Right ventricle myocardium superior (tissue), 1 donor: ENCODE data around the gene GRK2. TPM values are rescaled to one million over a fixed set of nuclear protein-coding genes. Genes with fewer than 3 reads are reported as not detected.

ENCODE experiments used
- ATAC-seq: fragments of 200-7000 bp; cut with Tn5 transposase; one replicate; pipeline ENCODE4 v1.9.1; 2020; ENCODE audit warnings: mild to moderate bottlenecking; ENCODE audit not compliant: poor library complexity
- DNase-seq: peaks from one replicate; pipeline ENCODE4 v3.0.0-alpha.2; 2020
- intact Hi-C: fragments of 100-400 bp; cut with DNase I; formaldehyde crosslinking; loops from one replicate; pipeline ENCODE4 v1.11.2; 2022
- total RNA-seq: library from RNA; stranded (reverse); fragmentation: NEBNext Ultra II Directional; extraction: Animal tissue kit (Norgen Biotek cat#: 25700); gene quantifications from one replicate; pipeline ENCODE4 v1.2.1, GENCODE V29; 2021
- donor health status: DM: no; HTN: yes; CAD: no; lungs with severe emphysema.

The GRK2 gene
- total RNA-seq, 1 donor from 2014 or later: 53.4 TPM

GRCh38 chr11:67288452-67289225 lies 22.4 kb downstream of the GRK2 start:
- intact Hi-C loops: no loop called here
- peak; percentile 94 for DNase-seq

GRCh38 chr11:67289226-67289650 lies 23.0 kb downstream of the GRK2 start, which contains the start of gene ANKRD13D:
Gene ANKRD13D, plus strand, starts transcription at chr11:67289303. Its CDS starts 158 bp downstream, at chr11:67289461.
- ATAC-seq: no peak
- intact Hi-C loops: no loop called here
- no peak for DNase-seq

More at GRCh38 chr11:67288452-67289225, 22.4 kb downstream of the GRK2 start:
- peak; percentile 87 for ATAC-seq

- DNase-seq: peak; percentile 64
- no peak for ATAC-seq
- intact Hi-C loops: no loop called here
Measured at GRCh38 chr11:67289651-67290479, 23.6 kb downstream of the GRK2 start.

GRCh38 chr11:67290801-67291200 lies 24.5 kb downstream of the GRK2 start:
- ATAC-seq (no peak), DNase-seq (peak; percentile 73)
- intact Hi-C loops: no loop called here

GRCh38 chr11:67291481-67292381 lies 25.5 kb downstream of the GRK2 start:
- intact Hi-C loops: no loop called here
- ATAC-seq (no peak), DNase-seq (peak; percentile 40)

GRCh38 chr11:67292671-67293070 lies 26.4 kb downstream of the GRK2 start:
- no peak for ATAC-seq
- DNase-seq: no peak
- intact Hi-C loops: no loop called here

- no peak for DNase-seq
- no peak for ATAC-seq
- intact Hi-C loops: no loop called here
Measured at GRCh38 chr11:67293090-67293489, 26.8 kb downstream of the GRK2 start.

GRCh38 chr11:67295846-67296245 lies 29.6 kb downstream of the GRK2 start:
- DNase-seq: no peak
- no peak for ATAC-seq
- intact Hi-C loops: no loop called here

GRCh38 chr11:67298786-67299185 lies 32.5 kb downstream of the GRK2 start:
- ATAC-seq (no peak), DNase-seq (peak; percentile 9)
- intact Hi-C loops: no loop called here

GRCh38 chr11:67299471-67300191 lies 33.4 kb downstream of the GRK2 start:
- DNase-seq: peak; percentile 29

GRCh38 chr11:67300256-67300755 lies 34.0 kb downstream of the GRK2 start:
- ATAC-seq: no peak
- no peak for DNase-seq
- intact Hi-C loops: loop anchor here (5.0 kb wide), 1 partner anchor 33 kb away; the partner anchor contains the start of gene GRK2

More at GRCh38 chr11:67299471-67300191, 33.4 kb downstream of the GRK2 start:
- ATAC-seq: no peak
- intact Hi-C loops: loop anchor here (5.0 kb wide), 1 partner anchor 32 kb away; the partner anchor contains the start of gene GRK2

GRCh38 chr11:67300756-67301312 lies 34.6 kb downstream of the GRK2 start:
- DNase-seq: no peak
- intact Hi-C loops: loop anchor here (5.0 kb wide), 1 partner anchor 34 kb away; the partner anchor contains the start of gene GRK2
- no peak for ATAC-seq

GRCh38 chr11:67301313-67301921 lies 35.1 kb downstream of the GRK2 start:
- intact Hi-C loops: loop anchor here (5.0 kb wide), 1 partner anchor 34 kb away; the partner anchor contains the start of gene GRK2
- ATAC-seq: no peak
- DNase-seq: peak; percentile 39

GRCh38 chr11:67301951-67302516 lies 35.8 kb downstream of the GRK2 start:
- peak; percentile 62 for ATAC-seq
- peak; percentile 74 for DNase-seq
- intact Hi-C loops: loop anchor here (5.0 kb wide), 1 partner anchor 35 kb away; the partner anchor contains the start of gene GRK2

- ATAC-seq: peak; percentile 32
- DNase-seq: peak; percentile 69
- intact Hi-C loops: loop anchor here (5.0 kb wide), 1 partner anchor 35 kb away; the partner anchor contains the start of gene GRK2
Measured at GRCh38 chr11:67302571-67303131, 36.4 kb downstream of the GRK2 start.
